GM18868 (cell line): ENCODE results near the gene IL20RA.

Source experiments
- ATAC-seq: cut with Tn5 transposase; IDR thresholded peaks from one replicate; pipeline ENCODE4 v1.9.1; 2021; ENCODE audit warnings: mild to moderate bottlenecking, moderate library complexity; ENCODE audit not compliant: unreplicated experiment

IL20RA gene

DNA sequence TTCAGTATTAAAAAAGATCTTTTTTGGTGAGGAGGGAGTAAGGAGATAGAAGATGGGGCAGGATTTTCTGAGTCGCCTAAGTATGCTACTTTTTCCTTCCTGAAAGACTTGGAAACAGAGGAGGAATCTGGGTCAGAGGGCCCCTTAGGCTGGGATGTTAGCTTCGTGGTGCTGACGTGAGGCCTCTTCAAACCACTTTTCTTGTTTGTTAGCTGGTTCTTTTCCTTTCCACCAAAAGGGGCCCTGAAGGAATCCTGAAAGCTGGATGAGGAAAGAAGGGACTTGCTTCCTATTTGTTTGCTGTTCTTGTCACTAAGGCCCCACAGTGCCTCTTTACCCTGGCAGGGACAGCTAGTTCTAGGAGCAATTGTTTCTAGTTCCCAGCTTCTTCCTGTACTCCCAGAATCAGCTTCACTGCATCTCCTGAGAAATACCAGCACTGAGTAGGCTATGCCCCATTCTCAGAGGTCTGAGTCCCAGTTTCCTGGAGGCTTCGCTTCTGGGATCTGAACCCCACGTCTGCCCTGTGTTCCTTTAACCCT lies 2.2 kb upstream of the IL20RA start:
- ATAC-seq: no peak

- ATAC-seq: no peak
Measured at GRCh38 chr6:137045222-137045789, 541 bp upstream of the IL20RA start.

GRCh38 chr6:137043710-137044365 lies 927 bp downstream of the IL20RA start:
- ATAC-seq: no peak

DNA sequence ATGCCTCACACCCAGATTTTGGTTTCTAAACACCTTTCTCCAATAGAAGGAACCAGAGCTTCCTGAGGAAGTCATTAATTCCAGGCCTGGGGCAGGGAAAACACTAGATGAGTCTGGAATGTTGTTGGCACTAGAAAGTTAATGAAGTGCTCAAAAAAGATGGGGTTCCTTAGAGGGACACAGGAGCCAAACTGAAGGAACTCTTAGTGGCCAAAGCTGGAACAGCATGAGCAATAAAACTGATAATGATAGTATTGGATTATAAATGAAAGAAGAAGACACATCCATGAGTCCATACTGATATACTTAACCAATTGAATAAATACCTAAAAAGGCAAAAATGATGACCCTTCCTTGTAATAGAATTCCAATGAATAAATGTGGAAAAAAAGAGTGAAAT lies 4.4 kb downstream of the IL20RA start:
- ATAC-seq: no peak

DNA sequence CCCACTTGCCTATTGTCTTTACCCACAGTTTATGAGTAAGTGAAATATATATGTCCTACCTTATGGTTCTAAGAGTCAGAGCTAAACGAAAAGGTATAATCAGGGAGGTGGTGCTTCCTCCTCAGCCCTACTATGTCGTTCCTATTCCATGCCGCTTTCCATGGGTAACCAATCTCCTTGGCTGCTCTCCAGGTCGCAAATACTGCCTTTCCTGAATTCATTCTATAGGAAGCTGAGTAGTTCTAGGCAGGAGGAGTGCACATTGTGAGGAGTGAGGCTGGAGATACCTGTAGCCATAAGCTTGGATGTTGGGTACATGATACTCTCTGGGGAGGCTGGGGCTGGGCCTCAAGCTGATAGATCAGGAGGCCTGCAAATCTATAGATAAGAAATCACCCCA lies 5.8 kb downstream of the IL20RA start:
- ATAC-seq: no peak

GRCh38 chr6:137036566-137037300 lies 8.0 kb downstream of the IL20RA start:
- no peak for ATAC-seq

GRCh38 chr6:137033828-137034227 lies 10.9 kb downstream of the IL20RA start:
- peak; percentile 90 for ATAC-seq

DNA sequence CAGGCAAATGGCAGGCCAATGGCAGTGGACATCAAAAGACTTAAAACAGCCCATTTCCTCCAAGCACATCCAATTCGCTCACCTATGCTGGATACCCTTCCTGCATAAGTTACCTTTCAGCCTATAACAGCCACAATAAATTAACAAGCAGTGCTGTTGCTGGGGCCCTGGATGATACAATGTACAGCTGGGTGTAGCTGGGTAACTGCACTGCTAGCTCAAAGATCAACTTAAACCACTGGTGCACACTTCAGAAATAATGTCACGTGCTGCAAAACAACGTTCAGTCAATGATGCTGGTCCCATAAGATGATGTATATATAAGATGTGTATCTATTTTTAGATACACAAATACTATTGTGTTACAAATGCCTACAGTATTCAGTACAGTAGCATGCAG lies 13.6 kb downstream of the IL20RA start:
- no peak for ATAC-seq

DNA sequence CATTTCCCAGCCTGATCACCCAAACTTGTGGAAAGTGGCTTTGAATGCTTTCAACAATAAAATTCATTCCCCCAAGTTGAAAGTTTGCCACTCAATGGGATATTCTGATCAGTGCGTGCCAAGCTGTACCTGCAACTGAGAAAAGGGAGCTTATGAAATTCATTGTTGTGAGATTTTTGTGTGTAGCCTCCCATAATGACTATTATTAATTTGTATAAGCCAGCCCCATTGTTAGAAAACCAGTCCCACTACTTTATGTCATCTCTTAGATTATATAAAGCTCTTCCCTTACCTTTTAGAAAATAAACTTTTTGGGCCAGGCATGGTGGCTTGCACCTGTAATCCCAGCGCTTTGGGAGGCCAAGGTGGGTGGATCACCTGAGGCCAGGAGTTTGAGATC lies 15.9 kb downstream of the IL20RA start:
- no peak for ATAC-seq

DNA sequence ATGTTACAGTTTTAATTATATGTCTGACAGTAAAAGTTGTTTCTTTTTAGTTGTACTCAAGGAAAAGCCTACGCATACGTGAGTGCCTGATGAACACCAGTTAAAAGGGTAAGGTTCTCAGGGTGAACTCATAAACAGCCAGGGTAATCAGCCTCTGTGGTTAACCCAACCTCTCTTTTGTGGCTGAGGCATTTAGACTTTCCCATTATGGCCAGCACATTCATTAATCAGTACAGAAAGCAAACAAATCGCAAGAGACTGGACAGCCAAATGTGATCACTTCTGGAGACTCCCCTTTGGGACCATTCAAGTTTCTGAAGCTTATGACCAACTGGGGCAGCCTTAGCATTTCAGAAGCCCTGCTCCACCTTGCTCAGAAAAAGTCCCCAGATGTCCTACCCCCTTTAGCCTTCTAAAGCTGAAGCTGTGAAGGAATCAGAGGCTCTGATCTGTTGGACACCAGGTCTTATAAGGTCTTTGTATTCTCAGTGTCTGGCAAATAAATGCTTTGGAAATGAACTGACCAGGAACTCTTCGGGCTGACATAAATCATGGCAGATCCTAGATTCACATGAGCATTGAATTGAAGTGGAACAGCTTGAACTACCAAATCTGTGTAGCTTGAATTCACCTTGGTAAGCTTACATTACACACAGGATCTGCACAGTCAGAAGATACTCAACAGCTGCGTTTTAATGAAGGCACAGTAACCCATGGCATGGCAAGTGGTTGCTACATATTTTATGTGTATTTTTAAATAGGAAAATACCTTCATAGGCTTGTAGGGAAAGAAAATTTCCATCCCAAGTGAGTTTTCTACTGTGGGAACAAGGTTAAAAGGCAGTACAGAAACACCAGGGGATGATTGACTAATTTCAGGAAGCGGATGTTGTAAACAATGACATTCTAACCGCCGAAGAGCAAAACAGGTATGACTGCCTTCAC lies 18.7 kb downstream of the IL20RA start:
- ATAC-seq: no peak

DNA sequence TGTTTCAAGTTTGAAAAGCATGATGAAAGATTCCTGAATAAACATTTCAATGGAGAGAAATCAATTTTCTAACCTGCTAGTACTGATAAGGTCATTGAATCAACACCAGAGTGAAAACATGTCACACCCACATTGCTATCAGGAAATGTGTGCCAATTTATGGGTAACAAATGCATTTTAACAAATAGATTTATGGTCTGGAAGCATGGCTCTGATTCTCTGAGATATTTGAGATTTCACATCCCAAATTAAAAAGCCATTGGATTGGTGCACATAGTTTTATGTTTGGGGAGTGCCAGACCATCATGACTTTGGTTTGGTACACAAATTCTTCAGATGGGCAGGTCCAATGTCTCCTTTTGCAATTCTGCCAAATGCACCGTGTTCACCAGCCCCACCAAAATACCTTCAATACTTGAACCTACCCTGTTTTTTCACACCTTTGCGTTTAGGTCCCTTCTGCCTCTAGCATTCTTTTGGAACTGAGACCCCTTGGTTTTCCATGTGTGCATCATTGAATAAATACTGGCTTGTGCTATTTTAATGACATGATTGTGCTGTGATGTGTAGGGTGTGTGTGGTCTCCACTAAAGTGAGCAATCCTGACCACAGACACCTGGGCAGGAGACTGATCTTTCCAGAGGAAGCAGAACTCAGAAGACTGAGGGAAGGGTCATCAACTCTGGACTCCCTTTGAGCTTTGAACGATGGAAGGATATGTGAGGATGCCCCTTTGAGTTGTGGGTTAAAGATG lies 20.4 kb downstream of the IL20RA start:
- ATAC-seq: no peak

DNA sequence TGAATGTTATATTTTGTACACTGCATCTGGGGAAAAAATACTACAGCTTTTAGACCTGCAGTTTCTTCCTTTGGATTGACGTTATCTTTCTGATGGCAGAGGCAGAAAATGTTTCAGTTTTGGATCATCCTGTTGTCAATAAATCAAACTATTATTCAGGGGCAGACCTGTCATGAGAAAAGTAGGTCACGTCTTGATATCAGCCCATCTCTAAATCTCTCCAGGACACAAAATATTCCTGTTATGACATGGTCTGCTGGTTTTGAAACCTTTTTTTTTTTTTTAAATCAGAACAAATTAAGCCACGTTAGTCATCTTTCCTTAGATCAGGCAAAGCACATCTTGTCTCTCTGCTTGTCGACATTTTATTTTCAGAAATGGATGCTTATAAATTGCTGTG lies 24.0 kb downstream of the IL20RA start:
- ATAC-seq: no peak

- no peak for ATAC-seq
Measured at GRCh38 chr6:137019476-137020272, 25.1 kb downstream of the IL20RA start.

GRCh38 chr6:137017081-137017480 lies 27.7 kb downstream of the IL20RA start:
- ATAC-seq: no peak

DNA sequence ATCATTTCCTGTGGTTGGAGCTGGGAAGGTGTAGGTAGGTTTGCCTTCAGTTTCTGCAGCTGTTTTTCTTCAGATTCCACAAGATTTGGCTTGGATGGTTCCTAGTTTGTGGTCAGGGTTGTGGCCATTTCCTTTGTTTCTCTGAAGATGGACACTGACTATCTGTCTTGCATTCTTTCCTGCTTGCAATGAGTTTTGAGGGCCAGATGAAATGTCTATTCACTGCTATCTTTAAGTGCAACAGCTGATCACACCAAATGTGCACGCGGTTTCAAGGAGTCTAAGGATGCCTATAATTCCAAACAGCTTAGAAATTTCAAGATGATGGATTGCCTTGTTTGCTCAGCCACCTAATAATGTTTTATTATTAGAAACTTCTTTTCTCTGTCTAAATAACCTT lies 28.4 kb downstream of the IL20RA start:
- no peak for ATAC-seq

DNA sequence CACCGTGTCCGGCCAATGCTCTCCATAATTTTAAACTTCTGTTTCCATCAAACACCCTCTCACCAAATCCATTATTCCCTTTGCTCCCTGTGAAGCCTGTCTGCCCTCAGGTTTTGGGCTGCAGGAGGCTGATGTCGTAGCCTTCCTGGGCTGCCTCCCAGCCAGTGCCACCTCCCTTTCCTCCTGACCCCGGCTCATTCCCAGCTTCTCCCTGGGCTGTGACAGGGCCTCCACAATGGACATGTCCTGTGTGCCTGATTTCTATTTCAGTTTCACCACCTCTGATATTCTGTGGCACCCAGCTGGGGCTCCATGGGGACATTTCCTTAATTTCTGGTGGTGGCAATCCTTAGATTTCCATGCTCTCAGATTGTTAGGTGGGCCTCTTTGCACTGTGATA lies 28.8 kb downstream of the IL20RA start:
- ATAC-seq: no peak

DNA sequence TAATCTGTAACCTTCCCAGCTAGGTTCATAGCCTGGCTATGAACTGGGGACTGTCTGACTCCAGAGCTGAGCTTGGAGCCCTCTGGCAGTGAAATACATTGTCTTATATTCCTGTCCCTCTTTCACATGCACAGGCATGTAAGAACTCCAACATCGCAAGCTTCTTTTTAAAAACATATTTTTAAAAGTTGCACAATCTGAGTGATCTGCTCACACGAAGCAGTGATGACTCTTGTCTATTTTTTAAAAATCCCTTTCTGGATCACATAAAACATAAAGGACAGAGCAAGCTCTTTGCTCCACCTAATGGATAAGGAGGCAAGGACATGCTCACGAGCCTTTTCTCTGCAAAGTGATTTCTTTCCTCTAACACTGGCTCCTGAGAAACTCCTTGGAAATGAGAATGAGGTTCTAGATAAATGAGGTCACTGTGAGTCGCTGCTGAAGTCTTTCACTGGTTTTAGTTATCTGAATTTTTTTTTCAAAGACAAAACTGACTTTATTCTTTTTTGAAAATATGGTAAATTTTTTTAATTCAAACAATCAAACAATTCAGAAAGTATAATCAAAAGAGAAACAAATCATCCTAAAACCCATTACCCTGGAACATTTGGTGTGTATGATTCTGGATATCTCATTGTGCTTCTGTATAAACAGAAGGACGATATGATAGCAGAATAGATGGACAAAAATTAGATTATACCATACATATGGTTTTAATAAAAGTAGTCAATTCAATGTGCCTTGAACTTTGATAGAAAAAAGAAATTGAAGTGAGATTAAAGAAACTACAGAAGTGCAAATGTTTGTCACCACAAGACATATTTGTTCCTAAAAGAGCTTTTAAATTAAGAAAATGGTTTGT lies 30.8 kb downstream of the IL20RA start:
- ATAC-seq: no peak

- no peak for ATAC-seq
Measured at GRCh38 chr6:137013031-137013430, 31.7 kb downstream of the IL20RA start.

GRCh38 chr6:137011406-137011805 lies 33.4 kb downstream of the IL20RA start:
- no peak for ATAC-seq
